ENCODE data around the gene PIK3R1.

The PIK3R1 gene

GRCh38 chr5:68215208-68215897 lies at the start of gene PIK3R1:
Gene PIK3R1, plus strand, starts transcription at chr5:68215756. Its CDS starts 10,920 bp downstream, at chr5:68226676.
- peak; percentile 89 to 98 for DNase-seq

GRCh38 chr5:68167195-68167651 lies 48.3 kb upstream of the PIK3R1 start:
- no peak for DNase-seq

GRCh38 chr5:68169903-68170302 lies 45.7 kb upstream of the PIK3R1 start:
- DNase-seq: no peak

GRCh38 chr5:68170826-68171558 lies 44.6 kb upstream of the PIK3R1 start:
- DNase-seq: no peak

GRCh38 chr5:68172314-68172713 lies 43.2 kb upstream of the PIK3R1 start:
- DNase-seq: no peak

GRCh38 chr5:68173007-68173406 lies 42.5 kb upstream of the PIK3R1 start:
- DNase-seq: no peak

- DNase-seq: no peak
These were observed 39.3 kb upstream of the PIK3R1 start for GRCh38 chr5:68176253-68176652.

- no peak for DNase-seq
These were observed 38.6 kb upstream of the PIK3R1 start for GRCh38 chr5:68176802-68177479.

- no peak for DNase-seq
These were observed 37.9 kb upstream of the PIK3R1 start for GRCh38 chr5:68177676-68178075.

- DNase-seq: no peak
These were observed 37.0 kb upstream of the PIK3R1 start for GRCh38 chr5:68178579-68178978.

GRCh38 chr5:68180121-68181038 lies 35.2 kb upstream of the PIK3R1 start:
- DNase-seq: no peak

GRCh38 chr5:68181039-68181599 lies 34.4 kb upstream of the PIK3R1 start:
- no peak for DNase-seq

- no peak for DNase-seq
These were observed 33.5 kb upstream of the PIK3R1 start for GRCh38 chr5:68182094-68182493.

- no peak for DNase-seq
These were observed 33.0 kb upstream of the PIK3R1 start for GRCh38 chr5:68182534-68182933.

- no peak for DNase-seq
These were observed 28.1 kb upstream of the PIK3R1 start for GRCh38 chr5:68187268-68188055.

- no peak for DNase-seq
These were observed 26.4 kb upstream of the PIK3R1 start for GRCh38 chr5:68189171-68189570.

GRCh38 chr5:68189613-68190012 lies 25.9 kb upstream of the PIK3R1 start:
- no peak for DNase-seq

GRCh38 chr5:68190619-68191018 lies 24.9 kb upstream of the PIK3R1 start:
- no peak for DNase-seq

- DNase-seq: no peak
These were observed 24.3 kb upstream of the PIK3R1 start for GRCh38 chr5:68191083-68191791.

- DNase-seq: no peak
These were observed 22.9 kb upstream of the PIK3R1 start for GRCh38 chr5:68192679-68193060.

- no peak for DNase-seq
These were observed 22.0 kb upstream of the PIK3R1 start for GRCh38 chr5:68193481-68194036.
